Measurements from ENCODE around the gene HPSE2.

DNA sequence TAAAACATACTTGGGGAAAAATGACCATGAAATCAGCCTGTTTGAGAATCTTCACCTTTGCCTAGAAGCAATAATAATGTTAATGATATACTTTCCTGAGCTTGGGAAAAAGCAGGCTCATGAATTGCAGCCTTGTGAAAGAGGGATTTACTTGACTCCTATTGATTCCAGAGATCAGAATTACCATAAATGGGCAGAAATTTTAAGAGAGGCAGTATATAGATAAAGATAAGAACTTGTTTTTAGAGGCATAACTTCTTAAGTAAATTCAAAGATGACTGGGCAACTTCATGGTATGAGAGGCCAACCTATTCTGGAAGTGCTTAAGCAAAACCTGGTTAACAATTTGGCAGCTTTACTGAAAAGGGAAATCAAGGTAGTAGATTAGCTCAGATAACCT lies 225.4 kb downstream of the HPSE2 start:
- no peak for TF ChIP-seq RAD21 (IDR thresholded peaks at IDR 0.05; ENCODE audit: low read depth)
- TF ChIP-seq NFIC (IDR thresholded peaks at IDR 0.05) = no peak
- TF ChIP-seq, protein P1, sequence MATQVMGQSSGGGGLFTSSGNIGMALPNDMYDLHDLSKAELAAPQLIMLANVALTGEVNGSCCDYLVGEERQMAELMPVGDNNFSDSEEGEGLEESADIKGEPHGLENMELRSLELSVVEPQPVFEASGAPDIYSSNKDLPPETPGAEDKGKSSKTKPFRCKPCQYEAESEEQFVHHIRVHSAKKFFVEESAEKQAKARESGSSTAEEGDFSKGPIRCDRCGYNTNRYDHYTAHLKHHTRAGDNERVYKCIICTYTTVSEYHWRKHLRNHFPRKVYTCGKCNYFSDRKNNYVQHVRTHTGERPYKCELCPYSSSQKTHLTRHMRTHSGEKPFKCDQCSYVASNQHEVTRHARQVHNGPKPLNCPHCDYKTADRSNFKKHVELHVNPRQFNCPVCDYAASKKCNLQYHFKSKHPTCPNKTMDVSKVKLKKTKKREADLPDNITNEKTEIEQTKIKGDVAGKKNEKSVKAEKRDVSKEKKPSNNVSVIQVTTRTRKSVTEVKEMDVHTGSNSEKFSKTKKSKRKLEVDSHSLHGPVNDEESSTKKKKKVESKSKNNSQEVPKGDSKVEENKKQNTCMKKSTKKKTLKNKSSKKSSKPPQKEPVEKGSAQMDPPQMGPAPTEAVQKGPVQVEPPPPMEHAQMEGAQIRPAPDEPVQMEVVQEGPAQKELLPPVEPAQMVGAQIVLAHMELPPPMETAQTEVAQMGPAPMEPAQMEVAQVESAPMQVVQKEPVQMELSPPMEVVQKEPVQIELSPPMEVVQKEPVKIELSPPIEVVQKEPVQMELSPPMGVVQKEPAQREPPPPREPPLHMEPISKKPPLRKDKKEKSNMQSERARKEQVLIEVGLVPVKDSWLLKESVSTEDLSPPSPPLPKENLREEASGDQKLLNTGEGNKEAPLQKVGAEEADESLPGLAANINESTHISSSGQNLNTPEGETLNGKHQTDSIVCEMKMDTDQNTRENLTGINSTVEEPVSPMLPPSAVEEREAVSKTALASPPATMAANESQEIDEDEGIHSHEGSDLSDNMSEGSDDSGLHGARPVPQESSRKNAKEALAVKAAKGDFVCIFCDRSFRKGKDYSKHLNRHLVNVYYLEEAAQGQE (IDR thresholded peaks at IDR 0.05; ENCODE audit: low read depth) = no peak
- TF ChIP-seq YY1 (IDR thresholded peaks at IDR 0.05; ENCODE audit: low read depth) = no peak
